ENCODE results near the gene AASS.

Gene AASS

GRCh38 chr7:122118757-122119156, 25.3 kb downstream of the AASS start:
- Histone ChIP-seq H3K9me2 (replicated peaks; ENCODE audit: insufficient read depth, low read length) (no peaks in the 10 kb centered on the region), H3K9ac (ENCODE audit: low read length) (no peak overlapping the region), H3K4me2 (ENCODE audit: low read depth, low read length, poor library complexity, severe bottlenecking) (no peak overlapping the region), H4K20me1 (ENCODE audit: low read depth, low read length) (no peaks in the 10 kb centered on the region), H3K9me3 (ENCODE audit: insufficient read depth, low read length) (no peaks in the 10 kb centered on the region), H2AFZ (ENCODE audit: low read depth, low read length, severe bottlenecking) (no peak overlapping the region), H3K27ac (ENCODE audit: low read depth, low read length) (no peak overlapping the region), H3K36me3 (ENCODE audit: low read length) (no peaks in the 10 kb centered on the region), H3F3A (ENCODE audit: insufficient read depth) (no peaks in the 10 kb centered on the region), H3K79me2 (ENCODE audit: insufficient read depth, low read length) (no peaks in the 10 kb centered on the region), H3K27me3 (ENCODE audit: low read length) (no peaks in the 10 kb centered on the region), H3K4me3 (ENCODE audit: insufficient read depth, low read length, poor library complexity, severe bottlenecking) (no peak overlapping the region)
- TF ChIP-seq CTCF (IDR thresholded peaks at IDR 0.05; ENCODE audit: insufficient read depth, low read length, poor library complexity, severe bottlenecking) (no peak), EZH2phosphoT487 (conservative IDR thresholded peaks at IDR 0.05; ENCODE audit: low read length) (no peak)

GRCh38 chr7:122103064-122103463, 41.0 kb downstream of the AASS start:
- Histone ChIP-seq H3K27me3 (ENCODE audit: low read length) (no peaks in the 10 kb centered on the region), H3K9ac (ENCODE audit: low read length) (no peak overlapping the region), H3F3A (ENCODE audit: insufficient read depth) (no peaks in the 10 kb centered on the region), H3K4me2 (ENCODE audit: low read depth, low read length, poor library complexity, severe bottlenecking) (no peak overlapping the region), H3K9me2 (replicated peaks; ENCODE audit: insufficient read depth, low read length) (no peaks in the 10 kb centered on the region), H3K36me3 (ENCODE audit: low read length) (no peaks in the 10 kb centered on the region), H2AFZ (ENCODE audit: low read depth, low read length, severe bottlenecking) (no peak overlapping the region), H3K27ac (ENCODE audit: low read depth, low read length) (no peak overlapping the region), H3K9me3 (ENCODE audit: insufficient read depth, low read length) (no peaks in the 10 kb centered on the region), H3K79me2 (ENCODE audit: insufficient read depth, low read length) (no peaks in the 10 kb centered on the region), H4K20me1 (ENCODE audit: low read depth, low read length) (no peaks in the 10 kb centered on the region), H3K4me3 (ENCODE audit: insufficient read depth, low read length, poor library complexity, severe bottlenecking) (no peak overlapping the region)
- TF ChIP-seq CTCF (IDR thresholded peaks at IDR 0.05; ENCODE audit: insufficient read depth, low read length, poor library complexity, severe bottlenecking): no peak
- TF ChIP-seq EZH2phosphoT487 (conservative IDR thresholded peaks at IDR 0.05; ENCODE audit: low read length): no peak

GRCh38 chr7:122100021-122100420, 44.0 kb downstream of the AASS start:
- no peaks in the 10 kb centered on the region for H3K79me2 ChIP-seq (ENCODE audit: insufficient read depth, low read length)
- no peaks in the 10 kb centered on the region for H4K20me1 ChIP-seq (ENCODE audit: low read depth, low read length)

More at GRCh38 chr7:122100021-122100420, 44.0 kb downstream of the AASS start:
- Histone ChIP-seq H3K36me3 (ENCODE audit: low read length) (no peaks in the 10 kb centered on the region), H3K9me2 (replicated peaks; ENCODE audit: insufficient read depth, low read length) (no peaks in the 10 kb centered on the region), H2AFZ (ENCODE audit: low read depth, low read length, severe bottlenecking) (no peak overlapping the region), H3K4me2 (ENCODE audit: low read depth, low read length, poor library complexity, severe bottlenecking) (no peak overlapping the region), H3F3A (ENCODE audit: insufficient read depth) (no peaks in the 10 kb centered on the region), H3K4me3 (ENCODE audit: insufficient read depth, low read length, poor library complexity, severe bottlenecking) (no peak overlapping the region), H3K9me3 (ENCODE audit: insufficient read depth, low read length) (no peaks in the 10 kb centered on the region), H3K27me3 (ENCODE audit: low read length) (no peaks in the 10 kb centered on the region), H3K27ac (ENCODE audit: low read depth, low read length) (no peak overlapping the region), H3K9ac (ENCODE audit: low read length) (no peak overlapping the region)
- no peak for TF ChIP-seq EZH2phosphoT487 (conservative IDR thresholded peaks at IDR 0.05; ENCODE audit: low read length)
- TF ChIP-seq CTCF (IDR thresholded peaks at IDR 0.05; ENCODE audit: insufficient read depth, low read length, poor library complexity, severe bottlenecking): no peak

Data from SU-DHL-6 (cell line).